ENCODE measurements around the gene KCNK10. TPM values are rescaled to one million over a fixed set of nuclear protein-coding genes. Genes with fewer than 3 reads are reported as not detected.

Gene KCNK10
- total and polyA plus RNA-seq, 2 of the 8 experiments (the other 6 are each of a cell fraction or from before 2014, with no cell fraction given): 0.45 to 0.63 TPM

DNA sequence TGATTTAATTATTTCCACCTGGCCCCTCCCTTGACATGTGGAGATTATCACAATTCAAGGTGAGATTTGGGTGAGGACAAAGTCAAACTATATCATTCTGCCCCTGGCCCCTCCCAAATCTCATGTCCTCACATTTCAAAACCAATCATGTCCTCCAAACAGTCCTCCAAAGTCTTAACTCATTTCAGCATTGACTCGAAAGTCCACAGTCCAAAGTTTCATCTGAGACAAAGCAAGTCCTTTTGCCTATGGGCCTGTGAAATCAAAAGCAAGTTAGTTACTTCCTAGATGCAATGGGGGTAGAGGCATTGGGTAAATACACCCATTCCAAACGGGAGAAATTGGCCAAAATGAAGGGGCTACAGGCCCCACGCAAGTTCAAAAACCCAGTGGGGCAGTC is 31.3 kb upstream of the KCNK10 start:
- Histone ChIP-seq H3K23ac (ENCODE audit: insufficient read length) (no peak overlapping the region), H3K56ac (replicated peaks; ENCODE audit: insufficient read length, low read depth, low read length) (no peak overlapping the region), H4K8ac (ENCODE audit: extremely low read depth, insufficient read depth, low read length) (no peak overlapping the region), H4K5ac (ENCODE audit: insufficient read length, low read depth, low read length) (no peak overlapping the region), H3K9ac (replicated peaks in 1 of 4; ENCODE audit: extremely low read depth in 1 of 4, low read depth in 3 of 4, low read length in 3 of 4) (no peak overlapping the region), H2BK15ac (ENCODE audit: low read length) (no peak overlapping the region), H2AK5ac (ENCODE audit: low read depth, low read length) (no peak overlapping the region), H4K91ac (replicated peaks; ENCODE audit: insufficient read length, low read length) (no peak overlapping the region), H3K4me3 (ENCODE audit: extremely low read depth in 1 of 4, insufficient read depth in 2 of 4, low read depth in 3 of 4, low read length in 4 of 4) (no peak overlapping the region), H3K23me2 (ENCODE audit: low read depth, low read length) (no peaks in the 10 kb centered on the region), H3K4ac (replicated peaks; ENCODE audit: insufficient read length, low read depth, low read length) (no peak overlapping the region), H3K14ac (ENCODE audit: insufficient read length) (no peak overlapping the region), H3K18ac (ENCODE audit: extremely low read depth, low read length) (no peak overlapping the region), H3K36me3 (ENCODE audit: control insufficient read depth in 2 of 4, insufficient read depth in 4 of 4, low read length in 3 of 4) (no peaks in the 10 kb centered on the region), H3K79me2 (ENCODE audit: control insufficient read depth in 1 of 2, insufficient read depth in 2 of 2, low read length in 2 of 2) (no peaks in the 10 kb centered on the region), H2BK12ac (ENCODE audit: low read depth, low read length) (no peak overlapping the region), H3K4me1 (replicated peaks in 1 of 4; ENCODE audit: control insufficient read depth in 3 of 4, insufficient read depth in 4 of 4, low read length in 3 of 4) (no peaks in the 10 kb centered on the region; a peak in 1 of 7 replicates), H2AFZ (ENCODE audit: low read length) (no peak overlapping the region), H2BK120ac (replicated peaks; ENCODE audit: low read depth, low read length) (no peak overlapping the region), H3K79me1 (ENCODE audit: low read depth, low read length) (no peaks in the 10 kb centered on the region), H3K27ac (ENCODE audit: low read depth, low read length) (no peak overlapping the region), H2BK20ac (ENCODE audit: low read length) (no peak overlapping the region), H2BK5ac (ENCODE audit: low read depth, low read length) (no peak overlapping the region), H3K9me3 (ENCODE audit: insufficient read depth in 2 of 2, low read depth in 1 of 2, low read length in 1 of 2) (no peaks in the 10 kb centered on the region), H3K27me3 (replicated peaks in 1 of 4; ENCODE audit: control insufficient read depth in 3 of 4, extremely low read depth in 1 of 4, insufficient read depth in 3 of 4, low read length in 3 of 4) (no peaks in the 10 kb centered on the region), H3K4me2 (ENCODE audit: insufficient read depth in 1 of 2, low read depth in 2 of 2, low read length in 2 of 2) (no peak overlapping the region), H4K20me1 (replicated peaks in 1 of 2; ENCODE audit: control insufficient read depth in 1 of 2, insufficient read depth in 2 of 2, low read length in 2 of 2) (no peaks in the 10 kb centered on the region)
- ChIA-PET CTCF (ENCODE audit: partially characterized antibody) (interaction anchor here (1.2 kb wide), 1 partner anchor 9 kb away, joined by 3 read pairs; no protein-coding TSS in a partner anchor), POLR2A (ENCODE audit: partially characterized antibody) (no interaction called here)
- WGBS, 2 experiments (ENCODE audit: extremely low coverage in 1 of 2, insufficient coverage in 1 of 2, insufficient read length in 1 of 2, insufficient replicate concordance in 2 of 2, low coverage in 1 of 2, low lambda C conversion rate in 2 of 2, missing lambda C conversion rate in 1 of 2): 72% methylated on average over 3 of the region's 3 CpGs; no CpG with 5 or more reads in 1 of the 2 experiments
- no peak for FAIRE-seq
- no peak for DNase-seq (ENCODE audit: low read depth in 1 of 2, low spot score in 2 of 2)
- TF ChIP-seq BRCA1 (IDR thresholded peaks at IDR 0.05; ENCODE audit: low read depth, low read length) (no peak), BACH1 (IDR thresholded peaks at IDR 0.05; ENCODE audit: low read length) (no peak), CBX5 (IDR thresholded peaks at IDR 0.05; ENCODE audit: low read depth, low read length) (no peak), JUN (IDR thresholded peaks at IDR 0.05; ENCODE audit: low read depth, low read length) (no peak), SP1 (IDR thresholded peaks at IDR 0.05; ENCODE audit: low read depth, low read length) (no peak), TAF1 (IDR thresholded peaks at IDR 0.05; ENCODE audit: low read depth, low read length) (no peak), ATF2 (IDR thresholded peaks at IDR 0.05; ENCODE audit: low read length) (no peak), SIRT6 (IDR thresholded peaks at IDR 0.05; ENCODE audit: low read length) (no peak), NANOG (IDR thresholded peaks at IDR 0.05; ENCODE audit: insufficient read depth, low read depth, low read length, poor library complexity, severe bottlenecking) (no peak)

Measured in H1 (cell line).